NCI-H2227 (cell line): ENCODE results near the gene ADAMTSL2.

Experiments used
- DNase-seq: peaks from one replicate; lab custom pipeline; 2025; ENCODE audit not compliant: unreplicated experiment; lab: John Stamatoyannopoulos, UW

Gene ADAMTSL2

DNA sequence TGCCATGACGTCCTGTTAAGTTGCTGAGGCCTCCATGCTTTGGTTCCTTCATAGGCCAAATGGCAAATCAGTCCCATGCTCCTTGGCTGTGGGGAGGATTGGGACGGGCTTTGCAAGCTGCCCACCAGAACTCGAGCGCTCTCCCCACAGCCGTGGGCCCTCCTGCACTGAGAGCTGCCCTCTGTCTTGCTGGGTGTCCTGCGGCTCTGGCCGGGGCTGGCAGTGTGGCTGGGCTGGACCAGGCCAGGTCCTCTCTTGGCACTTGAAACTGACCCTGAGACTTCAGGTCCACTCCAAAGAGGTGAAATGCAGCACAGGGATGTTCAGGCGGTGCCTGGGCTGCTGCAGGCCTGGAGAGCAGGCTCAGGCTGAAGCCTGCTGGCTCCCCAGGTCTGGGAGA, 16.8 kb upstream of the ADAMTSL2 start:
- DNase-seq, result no peak

DNA sequence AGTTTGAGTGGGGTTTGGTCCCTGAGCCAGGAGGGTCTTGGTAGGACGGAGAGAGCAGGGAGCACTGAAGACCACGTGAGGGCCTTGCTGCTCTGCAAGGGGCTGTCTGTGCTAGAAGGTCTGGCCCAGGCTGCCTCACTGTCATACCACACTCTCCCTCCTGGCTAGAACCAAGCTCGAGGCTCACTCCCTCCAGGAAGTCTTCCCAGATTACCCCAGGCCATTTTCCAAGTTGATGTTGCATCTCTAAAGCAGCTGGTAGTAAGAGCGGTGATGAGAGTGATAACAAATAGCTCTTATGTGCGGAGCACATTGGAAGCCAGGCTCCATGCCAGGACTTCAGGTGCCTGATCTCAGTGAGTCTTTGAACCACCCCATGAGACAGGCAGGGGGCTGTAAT, 16.3 kb upstream of the ADAMTSL2 start:
- DNase-seq, result no peak

DNA sequence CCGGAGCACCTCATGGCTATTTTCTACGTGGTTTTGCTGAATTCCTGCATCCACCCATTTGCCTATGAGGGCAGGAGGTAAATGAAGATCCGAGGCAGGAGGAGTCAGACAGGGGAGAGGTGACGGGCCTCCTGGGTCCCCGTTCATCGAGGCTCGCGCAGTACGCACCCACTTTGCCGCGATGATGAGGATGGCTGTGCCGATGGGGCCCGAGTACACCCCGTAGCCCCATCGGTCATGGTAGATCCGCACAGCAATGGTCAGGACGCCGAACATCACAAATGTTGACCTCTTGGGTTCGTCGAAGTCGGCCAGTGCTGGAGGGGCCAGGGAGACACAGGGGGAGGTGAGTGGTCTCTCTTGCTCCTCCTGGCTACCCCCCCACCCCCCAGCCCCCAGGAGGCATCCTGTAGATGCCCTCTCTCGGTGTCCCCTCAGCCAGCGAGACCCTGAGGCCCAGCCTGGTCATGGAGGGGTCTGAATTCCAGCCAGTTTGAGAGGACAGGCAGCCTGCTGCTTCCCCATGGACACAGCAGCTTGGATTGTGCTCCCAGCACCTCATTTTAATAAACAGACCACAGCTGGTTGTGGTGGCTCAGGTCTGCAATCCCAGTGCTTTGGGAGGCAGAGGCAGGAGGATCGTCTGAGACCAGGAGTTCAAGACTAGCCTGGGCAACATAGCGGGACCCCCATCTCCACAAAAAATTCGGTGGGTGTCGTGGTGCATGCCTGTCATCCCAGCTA, 15.6 kb upstream of the ADAMTSL2 start:
- no peak for DNase-seq

DNA sequence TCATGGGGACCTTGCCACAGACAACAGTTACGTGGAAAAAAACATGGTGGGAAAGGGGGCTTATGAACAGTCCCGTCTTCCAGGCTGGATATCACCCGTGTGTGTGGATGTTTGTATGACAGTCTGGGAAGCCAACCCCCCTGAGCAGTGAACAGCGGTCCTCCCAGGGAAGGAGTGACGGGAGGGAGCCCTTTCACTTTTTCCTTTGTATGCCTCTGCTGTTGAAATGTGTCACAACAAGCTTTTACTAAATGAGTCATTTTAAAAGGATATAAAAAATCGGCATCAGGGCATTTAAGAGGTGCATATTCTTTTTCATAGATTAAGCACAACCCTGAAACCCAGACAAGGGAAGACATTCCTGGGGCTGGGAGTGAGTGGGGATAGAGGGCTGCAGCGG, 14.8 kb upstream of the ADAMTSL2 start:
- no peak for DNase-seq

DNA sequence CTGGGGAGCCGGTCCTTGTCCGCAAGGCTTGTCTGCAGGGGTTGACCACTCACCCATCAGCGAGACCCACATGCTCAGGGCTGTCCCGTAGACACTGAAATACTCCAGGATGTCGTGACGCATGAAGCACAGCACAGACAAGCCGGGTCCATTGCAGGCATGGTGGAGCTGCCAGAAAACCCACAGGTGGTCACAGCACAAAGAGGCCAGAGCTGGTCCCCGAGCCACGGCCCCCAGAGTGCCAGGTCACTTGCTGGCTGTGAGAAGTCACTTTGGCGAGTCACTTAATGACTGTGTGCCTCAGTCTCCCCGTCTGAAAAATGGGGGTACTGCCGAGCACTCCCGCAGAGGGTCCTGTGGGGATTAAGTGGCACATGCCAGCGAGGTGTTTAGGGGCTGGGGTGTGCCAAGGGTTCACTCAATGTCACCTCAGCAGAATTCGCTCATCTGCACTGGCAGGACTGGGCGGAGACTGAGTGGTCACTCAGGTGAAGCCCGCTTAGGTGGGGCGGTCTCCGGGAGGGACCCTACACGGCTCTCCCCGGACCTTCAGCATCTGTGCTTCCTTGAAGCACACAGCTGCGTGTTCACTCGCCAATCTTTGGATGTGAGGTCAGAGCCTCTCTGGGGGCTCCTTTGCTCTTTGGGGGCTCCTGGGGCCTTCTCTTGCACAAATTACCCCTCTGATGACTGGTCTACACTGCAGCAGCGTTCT, 14.2 kb upstream of the ADAMTSL2 start:
- DNase-seq, result no peak

DNA sequence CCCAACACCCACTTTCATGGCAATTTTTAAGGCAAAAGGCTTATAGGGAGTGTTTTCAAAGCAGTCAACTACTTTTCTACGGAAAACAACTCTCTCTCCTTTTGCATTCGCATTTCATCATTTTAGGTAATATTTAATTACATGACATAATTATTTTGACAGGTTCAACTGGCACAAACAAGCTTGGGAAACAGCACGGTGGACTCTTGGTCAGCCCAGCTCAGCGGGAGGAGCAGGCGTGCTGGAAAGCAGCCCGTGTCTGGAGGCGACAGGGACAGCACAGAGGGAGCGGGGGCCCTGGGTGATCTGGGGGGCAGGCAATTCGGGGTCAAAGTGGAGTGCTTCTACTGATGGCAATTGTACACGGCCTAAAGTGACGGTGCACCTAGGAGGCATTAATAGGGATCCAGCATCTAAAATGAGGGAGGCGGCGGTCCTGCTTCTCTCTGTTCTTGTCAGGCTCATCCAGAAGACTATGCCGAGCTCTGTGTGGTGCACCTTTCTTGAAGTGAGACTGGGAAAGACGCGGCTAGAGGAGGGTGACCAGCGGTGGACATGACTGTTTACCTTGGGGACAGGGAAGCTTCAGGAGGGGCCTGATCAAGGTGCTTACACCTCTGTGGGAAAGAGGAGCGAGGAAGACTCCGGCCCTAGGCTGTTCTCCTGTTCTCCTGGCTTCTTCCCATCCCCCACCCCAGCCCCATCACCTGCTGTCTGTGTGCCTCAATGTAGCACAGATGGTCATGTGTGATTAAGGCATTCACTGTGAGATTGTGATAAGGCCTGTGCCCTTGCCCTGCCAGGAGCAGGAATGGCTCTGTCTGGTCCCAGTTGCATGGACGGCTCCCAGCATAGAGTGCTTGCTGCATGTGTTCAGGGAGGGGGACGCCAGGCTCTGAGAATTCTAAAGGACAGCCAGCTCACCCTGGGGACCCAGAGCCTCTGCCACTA, 13.1 kb upstream of the ADAMTSL2 start:
- no peak for DNase-seq

DNA sequence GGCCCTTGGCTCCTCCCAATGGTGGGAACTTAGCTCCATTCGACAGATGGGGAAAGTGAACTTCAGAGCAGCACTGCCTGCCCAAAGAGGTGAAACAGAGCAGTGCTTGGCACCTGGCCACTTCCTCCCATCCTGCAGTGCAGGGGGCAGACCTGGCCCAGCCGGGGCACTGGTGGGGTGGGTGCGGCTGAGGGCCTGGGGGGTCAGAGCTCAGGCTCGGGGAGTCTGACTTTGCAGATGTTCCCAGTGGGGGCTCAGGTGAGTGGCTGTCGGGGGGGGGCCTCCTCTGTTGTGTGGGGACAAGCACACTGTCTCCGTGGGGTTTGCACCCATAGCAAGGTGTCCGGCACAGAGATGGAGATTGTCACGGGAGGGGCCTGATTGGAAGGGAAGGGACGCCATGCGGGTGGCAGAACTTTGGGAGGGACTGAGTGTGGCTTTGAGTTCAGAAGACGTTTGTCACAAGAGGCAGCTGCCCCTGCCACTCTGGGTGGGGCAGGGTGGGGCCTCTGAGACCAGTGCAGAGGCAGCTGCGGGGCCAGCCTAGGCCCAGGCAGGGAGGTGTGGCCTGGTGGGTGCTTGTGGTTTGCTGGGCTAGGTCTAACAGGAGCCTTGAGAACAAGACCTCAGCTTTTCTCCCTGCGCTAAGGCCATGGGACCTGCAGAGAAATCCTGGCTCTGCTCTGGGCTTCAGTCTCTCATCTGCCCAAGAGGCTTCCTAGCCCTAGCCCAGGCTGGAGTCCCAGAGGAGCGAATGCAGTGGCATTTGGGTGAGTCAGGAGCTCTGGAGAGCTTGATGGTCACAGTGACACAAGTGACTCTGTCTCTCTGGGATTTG, 12.2 kb upstream of the ADAMTSL2 start:
- no peak for DNase-seq

DNA sequence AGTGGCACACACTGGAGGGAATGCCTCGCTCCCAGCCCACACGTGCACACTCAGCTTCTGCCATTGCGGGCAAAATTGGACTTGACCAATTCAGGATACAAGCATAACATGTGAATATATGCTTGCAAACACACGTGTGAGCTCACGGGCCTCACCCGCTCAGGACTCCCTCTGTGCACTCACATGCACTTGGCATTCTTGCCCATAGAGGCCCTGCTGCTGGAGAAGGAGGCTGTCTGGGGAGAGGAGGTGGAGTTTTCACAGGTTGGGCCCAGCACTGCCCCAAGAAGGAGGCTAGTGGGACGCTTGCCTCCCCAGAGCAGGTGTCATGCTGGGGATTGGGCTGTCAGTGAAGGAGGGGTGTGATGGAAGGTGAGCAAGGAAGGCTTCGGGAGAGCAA, 11.4 kb upstream of the ADAMTSL2 start:
- DNase-seq, result no peak

DNA sequence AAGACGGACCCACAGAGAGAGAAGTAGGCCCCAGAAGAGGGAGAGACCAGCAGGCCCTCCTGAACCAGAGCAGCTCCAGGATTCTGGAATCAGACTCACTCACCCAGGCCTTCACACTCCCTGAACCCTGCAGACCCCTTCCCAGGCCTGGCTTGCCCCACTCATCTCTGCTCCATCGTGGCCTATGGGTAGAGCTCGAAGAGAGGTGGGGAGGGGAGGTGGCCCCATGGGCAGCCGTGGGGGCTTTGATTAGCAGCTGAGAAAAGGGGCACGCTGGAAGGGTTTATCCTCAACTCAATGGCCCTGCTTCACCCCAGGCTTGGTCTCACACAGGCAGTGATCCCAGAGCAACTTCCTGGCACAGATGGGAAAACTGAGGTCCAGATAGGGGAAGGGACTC, 10.4 kb upstream of the ADAMTSL2 start:
- no peak for DNase-seq

DNA sequence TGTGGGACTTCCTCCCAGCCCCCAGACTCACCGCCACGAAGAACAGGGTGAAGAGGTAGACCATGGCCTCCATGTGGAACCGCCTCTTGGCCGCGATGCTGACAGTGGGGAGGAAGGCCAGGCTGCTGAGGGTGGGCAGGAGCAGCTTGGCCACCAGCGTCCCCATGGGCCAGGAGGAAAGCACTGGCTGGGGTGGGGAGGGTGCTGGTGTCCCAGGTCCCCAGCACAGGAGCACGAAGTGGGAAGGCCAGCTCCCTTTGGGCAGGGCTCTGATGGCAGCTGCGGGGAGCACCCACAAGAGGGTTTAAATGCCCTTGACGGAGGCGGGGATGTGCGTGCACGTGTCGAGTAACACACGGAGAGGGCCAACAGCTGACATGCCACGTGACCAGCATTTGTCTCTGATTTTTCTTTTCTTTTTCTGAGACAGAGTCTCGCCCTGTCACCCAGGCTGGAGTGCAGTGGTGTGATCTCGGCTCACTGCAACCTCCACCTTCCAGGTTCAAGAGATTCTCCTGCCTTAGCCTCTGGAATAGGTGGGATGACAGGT, 9.8 kb upstream of the ADAMTSL2 start, which contains the start of gene MYMK:
MYMK (minus strand) TSS at position 281 of the 550 bp plus-strand sequence; CDS start at position 166, 115 bp downstream.
- DNase-seq, result no peak

DNA sequence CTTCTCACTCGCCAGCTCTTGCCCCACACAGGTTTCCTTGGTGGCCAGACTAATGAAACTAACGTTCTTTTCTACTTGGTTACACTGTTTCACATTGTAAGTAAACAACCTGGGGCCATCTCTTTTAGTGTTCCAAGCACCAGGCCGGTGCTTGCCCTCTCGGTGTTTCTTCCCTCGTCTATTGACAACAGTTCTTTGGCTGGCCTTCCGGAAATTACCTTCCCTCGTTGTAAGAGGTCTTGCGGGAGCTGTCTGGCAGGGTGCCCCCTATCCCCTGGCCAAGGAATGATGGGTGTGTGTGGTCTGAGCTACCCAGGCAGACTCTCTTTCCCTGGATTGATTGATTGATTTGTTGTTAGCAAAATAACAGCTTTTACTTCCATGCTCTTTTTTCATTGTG, 8.8 kb upstream of the ADAMTSL2 start:
- no peak for DNase-seq

DNA sequence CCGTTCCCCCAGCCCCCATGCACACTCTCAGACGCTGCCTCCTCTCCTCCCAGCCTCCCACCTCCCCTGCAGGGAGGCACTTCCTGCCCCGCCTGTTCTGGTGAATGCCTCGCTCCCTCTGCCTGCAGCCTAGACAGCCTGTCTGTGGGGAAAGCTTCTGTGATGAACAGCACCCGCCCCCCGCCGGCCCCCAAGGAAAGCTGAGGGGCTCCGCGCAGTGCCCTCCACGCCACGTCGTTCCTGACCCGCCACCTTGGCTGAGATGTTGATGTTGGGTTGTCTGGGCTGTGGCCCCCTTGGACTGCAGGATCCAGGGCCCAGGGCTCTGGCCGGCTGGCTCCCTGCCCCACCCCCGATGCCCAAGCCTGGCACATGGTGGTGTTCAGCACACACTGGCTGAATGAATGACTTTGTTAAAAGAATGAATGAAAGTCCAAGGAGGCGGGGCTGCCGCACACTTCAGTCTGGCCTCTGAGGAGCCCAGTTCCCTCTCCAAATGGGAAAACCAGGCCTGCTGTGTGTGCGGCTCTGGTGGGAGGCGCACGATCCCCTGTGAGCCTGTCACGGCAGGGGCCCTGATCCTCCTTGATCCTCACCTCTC, 7.7 kb upstream of the ADAMTSL2 start:
- DNase-seq, result peak; percentile 17

DNA sequence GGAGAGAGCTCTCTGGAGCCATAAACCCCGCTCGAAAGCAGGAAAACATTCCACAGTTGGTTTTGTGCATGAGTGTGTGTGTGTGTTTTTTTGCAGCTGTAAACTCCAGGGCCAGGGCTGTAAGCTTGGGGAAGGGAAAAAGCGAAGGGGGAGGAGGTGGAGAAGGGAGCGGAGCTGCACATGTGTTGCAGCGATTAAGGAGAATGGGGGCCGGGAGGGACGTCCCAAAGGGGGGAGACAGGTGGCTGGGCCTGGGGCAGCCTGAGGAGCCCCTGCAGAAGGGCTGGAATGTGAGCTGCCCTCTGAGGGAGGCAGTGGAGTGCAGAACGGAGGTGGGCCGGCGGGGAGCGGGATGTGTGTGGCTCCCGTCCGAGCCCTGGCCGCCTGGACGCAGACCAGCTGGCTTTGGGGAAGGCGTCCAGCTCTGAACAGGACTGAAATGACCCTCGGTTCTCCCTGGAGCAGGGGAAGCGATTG, 7.0 kb upstream of the ADAMTSL2 start:
- DNase-seq, result no peak

DNA sequence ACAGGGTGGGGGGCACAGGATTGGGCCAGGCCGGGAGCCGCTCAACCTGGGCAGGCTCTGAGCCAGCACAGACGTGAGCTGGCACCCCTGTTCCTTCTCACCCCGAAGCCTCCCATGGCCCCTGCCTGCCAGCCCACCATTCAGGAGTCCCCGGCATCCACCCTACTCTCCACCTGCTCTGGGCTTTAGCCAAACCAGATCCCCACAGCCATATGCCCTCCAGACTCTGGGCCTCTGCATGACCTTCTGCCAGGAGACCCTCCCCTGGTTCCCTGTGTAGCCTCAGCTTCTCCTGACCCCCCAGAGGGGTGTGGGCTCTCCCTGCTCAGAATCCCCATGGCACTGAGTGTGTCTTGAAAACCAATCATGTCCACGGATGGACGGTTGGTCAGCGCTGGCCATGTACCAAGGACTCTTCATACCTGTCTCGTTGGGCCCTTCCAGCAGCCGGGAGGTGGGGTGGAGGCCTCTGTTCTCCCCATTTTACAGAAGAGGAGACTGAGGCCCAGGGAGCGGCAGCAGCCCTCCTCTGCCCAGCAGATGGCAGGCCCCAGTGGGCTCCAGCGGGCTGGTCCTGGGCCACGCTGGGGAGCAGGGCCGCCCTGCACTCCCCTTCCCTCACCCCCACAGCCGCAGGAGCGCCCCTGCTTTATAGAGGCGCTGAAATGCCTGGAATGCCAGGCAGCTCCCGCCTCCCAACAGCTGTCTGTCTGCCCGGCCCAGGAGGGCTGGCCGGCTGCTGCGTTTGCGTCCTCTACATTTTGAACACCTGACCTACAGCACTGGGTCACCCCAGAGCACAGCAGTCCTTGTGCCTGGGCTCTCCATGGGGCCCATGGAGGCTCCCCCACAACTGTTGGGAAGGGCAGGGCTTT, 6.3 kb upstream of the ADAMTSL2 start:
- no peak for DNase-seq

DNA sequence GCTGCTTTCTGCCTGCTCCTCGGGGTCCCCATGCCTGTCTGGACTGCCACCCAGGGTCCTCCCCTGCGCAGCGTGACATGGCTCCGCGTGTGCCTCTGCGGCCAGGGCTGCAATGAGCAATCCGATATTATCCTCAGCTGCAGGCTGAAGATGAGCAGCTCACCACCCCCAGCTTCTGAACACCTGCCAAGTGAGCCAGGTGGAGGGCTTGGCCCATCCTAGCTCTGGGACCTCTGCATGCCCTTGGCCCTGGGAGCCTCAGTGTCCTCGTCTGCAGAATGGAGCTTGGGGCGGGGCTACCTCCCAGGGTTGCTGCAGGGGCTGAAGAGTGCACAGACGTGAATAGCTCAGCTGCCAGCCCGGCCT, 5.6 kb upstream of the ADAMTSL2 start:
- DNase-seq, result no peak

DNA sequence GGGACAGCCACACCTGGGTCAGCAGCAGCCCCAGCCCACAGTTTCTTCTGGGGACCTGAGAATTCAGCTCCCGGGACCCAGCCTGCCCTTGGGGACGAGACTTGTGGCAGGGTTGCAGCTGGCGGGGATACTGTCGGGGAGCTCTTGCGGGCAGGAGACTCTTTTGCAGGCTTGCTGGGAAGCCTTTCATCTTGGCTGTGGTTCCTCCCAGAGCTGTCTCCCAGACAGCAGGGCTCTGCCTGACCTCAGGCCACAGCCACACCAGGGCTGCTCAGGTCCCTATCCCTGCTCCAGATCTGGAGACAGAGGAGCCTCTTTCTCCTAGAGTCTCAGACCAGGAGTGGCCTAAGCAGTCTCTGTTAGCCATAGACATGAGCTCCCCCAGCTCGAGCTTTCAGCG, 5.0 kb upstream of the ADAMTSL2 start:
- DNase-seq, result no peak

DNA sequence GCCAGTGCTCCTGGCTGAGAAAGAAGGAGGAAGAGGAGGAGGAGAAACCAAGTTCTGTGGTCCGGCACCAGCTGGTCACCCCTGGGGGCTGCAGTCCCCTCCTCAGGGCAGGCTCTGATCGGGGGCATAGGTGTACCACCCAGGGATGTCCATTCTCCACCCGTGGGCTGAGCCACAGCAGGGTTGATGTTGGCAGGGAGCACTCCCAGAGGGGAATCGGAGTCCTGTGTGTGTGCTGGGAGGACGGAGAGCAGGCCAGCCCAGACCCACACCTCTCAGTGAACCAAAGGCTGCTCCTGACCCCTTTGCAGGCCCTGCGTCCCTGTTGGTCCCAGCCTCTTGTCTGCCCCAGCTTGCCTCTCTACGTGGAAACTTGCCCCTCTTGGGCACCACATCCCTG, 4.6 kb upstream of the ADAMTSL2 start:
- DNase-seq, result no peak

DNA sequence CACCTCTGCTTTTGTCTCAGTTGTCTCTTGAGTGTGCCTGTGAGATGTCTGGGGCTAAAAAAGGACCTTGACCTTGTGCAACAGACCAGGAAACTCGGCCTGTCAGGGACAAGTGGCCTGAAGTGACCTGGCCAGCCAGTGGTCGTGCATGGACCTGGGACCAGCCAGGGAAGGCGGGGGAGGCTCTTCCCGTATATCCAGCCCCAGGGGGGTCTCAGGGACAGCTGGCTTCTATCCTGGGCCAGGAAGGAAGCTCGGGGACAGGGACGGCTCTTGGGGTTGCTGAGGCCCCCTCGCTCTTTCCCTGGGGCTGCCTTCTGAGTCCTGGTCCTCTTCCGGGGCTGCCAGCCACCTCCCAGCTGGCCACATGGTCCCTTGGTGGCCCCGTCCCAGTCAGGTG, 3.2 kb upstream of the ADAMTSL2 start:
- no peak for DNase-seq
